ENCODE data around the gene CHGA.

Gene CHGA

GRCh38 chr14:92945959-92946846 lies 23.3 kb downstream of the CHGA start:
- no peak for DNase-seq

GRCh38 chr14:92946847-92947545 lies 24.0 kb downstream of the CHGA start:
- no peak for DNase-seq

DNA sequence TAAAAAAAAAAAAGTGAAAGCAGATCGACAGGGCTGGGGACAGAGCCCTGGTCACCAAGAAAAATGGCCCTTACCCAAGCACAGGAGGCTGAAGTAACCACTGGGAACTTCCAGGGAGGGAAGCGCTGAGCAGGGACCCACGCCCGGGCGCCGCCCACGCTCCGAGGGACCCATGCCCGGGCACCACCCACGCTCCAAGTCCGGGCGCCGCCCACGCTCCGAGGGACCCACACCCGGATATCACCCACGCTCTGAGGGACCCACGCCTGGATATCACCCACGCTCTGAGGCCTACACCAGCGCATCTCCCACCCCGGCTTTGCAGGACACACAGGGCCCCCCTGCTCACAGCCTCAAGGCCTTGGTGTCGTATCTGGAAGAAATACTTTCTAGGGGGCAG lies 25.7 kb downstream of the CHGA start:
- no peak for DNase-seq

GRCh38 chr14:92949496-92950192 lies 26.7 kb downstream of the CHGA start:
- DNase-seq: no peak

GRCh38 chr14:92950193-92950540 lies 27.2 kb downstream of the CHGA start:
- no peak for DNase-seq

DNA sequence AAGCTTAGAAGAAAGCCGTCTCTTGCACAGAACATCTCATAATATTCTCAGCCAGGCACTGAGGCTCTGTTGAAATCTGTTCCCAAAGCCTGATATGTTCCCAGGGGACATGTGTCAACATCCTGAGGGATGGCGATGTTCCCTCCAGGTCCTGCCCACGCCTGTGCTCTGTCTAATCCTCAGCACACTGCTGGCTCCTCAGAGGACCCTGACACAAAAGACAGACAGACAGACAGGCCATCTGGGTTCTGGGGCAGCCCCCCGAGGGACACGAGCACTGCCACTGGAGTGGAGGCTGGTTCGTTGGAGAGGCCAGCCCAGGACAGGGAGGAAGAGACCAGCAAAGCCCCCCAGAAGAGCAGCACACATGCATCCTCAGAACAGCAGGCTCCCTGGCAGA lies 27.8 kb downstream of the CHGA start:
- no peak for DNase-seq

DNA sequence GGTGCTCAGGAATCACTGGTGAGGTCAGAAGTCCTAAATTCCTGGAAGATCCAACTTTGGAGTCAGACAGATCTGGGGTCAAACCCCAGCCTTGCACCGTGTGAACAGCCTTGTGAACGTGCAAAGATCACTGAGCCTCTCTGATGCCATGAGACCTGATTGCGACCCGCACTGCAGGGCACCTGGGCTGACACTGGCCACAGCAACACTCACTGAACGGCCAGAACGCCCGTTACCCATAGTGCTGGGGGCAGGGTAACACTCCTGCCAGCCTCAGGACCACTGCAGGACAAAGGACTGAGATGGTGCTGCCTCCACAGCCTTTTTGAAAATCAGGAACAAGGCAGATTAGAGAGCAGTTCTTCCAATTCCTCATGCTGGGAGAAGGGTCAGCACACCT lies 28.3 kb downstream of the CHGA start:
- no peak for DNase-seq

- DNase-seq: peak; percentile 83
These were observed 29.0 kb downstream of the CHGA start for GRCh38 chr14:92951912-92952471.

GRCh38 chr14:92952481-92953298 lies 29.7 kb downstream of the CHGA start:
- DNase-seq: peak; percentile 21

- no peak for DNase-seq
These were observed 30.6 kb downstream of the CHGA start for GRCh38 chr14:92953526-92953925.

DNA sequence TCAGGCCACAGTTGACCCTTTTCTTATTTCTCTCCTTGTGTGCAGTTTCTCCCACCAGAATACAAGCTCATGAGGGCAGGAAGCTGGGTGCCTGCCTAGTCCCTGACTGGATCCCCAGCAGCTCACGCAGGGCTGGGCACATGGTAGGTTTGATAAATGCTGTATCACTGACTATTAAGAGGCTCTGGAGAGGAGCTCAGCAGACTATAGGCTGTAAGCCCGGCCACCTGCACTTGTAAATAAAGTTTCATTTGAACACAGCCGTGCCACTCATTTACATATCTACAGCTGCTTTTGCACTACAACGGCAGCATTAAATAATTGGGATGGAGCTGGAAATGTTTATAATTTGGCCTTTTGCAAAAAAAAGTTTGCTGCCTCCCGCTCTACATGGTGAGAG lies 32.0 kb downstream of the CHGA start:
- DNase-seq: no peak

GRCh38 chr14:92955381-92955780 lies 32.4 kb downstream of the CHGA start:
- no peak for DNase-seq

DNA sequence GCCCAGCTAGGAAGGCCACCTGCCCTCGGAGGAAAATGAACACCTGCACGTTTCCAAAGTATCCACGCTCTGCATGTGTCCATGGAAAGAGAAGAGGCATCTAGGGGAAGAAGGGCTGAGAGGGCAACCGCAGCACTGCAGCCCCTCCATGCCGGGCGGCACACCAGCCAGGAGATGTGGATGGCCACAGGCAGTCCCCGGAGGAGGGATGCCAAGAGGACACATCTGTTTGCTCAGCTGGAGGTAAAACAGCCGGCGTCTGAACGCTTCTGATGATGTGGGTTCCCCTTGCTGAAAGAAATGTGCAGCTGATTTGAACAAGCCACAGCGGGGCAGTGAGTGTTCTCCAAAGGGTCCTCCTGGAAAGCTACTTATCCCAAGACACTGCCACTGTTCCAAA lies 34.0 kb downstream of the CHGA start:
- no peak for DNase-seq

- no peak for DNase-seq
These were observed 35.6 kb downstream of the CHGA start for GRCh38 chr14:92958373-92959188.

DNA sequence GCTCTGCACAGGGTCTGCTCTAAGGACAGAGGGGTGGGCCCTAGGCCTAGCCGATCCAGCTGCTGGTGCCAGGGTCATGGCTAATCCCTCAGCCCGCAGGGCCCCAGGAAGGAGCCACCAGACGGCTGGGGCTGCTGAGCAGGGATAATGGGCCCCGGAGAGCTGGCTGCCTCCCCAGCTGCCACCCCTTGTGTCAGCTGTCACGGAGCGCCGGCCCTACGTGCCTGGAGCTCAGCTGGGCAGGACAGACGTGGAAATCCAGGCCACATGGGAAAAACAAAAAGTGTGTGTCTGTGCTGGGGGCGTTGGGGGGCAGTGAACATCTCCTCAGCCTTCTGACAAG lies 36.2 kb downstream of the CHGA start:
- no peak for DNase-seq

DNA sequence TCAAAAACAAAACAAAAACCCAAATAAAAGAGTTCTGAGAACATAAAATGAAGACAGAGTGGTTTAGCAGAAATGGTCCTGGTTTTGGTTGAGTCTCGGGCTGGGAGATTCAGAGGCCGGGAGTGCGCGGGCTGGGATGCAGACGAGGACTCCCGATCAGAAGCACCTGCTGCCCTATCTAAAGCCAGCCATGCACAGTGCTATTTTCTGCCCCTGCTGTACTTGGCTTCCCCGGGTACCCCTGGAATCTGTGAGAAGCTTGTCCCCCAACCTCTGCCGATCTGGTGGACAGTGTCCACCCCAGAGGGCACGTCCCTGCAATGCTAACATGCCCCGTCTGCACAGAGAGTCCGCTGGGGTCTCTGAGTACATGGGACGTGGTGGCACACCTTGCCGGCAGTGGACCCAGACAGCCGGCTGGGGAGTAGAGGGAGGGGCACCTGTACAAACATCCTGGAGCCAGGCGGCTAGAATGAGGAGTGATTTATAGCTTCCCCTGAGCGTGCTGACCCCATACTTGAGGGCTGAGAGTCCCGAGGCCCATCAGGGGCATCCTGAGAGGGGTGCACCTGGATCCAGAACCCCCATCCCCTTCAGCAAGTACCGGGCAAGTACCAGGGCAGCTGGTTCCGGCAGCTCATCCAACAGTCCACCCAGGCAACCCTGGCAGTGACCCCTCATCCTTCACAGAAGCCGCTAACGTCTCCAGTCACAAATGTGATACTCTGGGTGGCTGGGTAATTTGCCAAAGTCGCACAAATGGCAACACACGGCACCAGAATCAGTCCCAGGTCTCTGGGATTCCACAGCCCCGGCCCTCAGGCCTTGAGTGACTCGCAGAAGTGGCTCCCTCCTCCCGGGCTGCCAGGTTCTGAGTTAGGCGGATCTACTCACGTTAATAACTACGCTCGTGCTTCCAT lies 37.1 kb downstream of the CHGA start:
- no peak for DNase-seq

DNA sequence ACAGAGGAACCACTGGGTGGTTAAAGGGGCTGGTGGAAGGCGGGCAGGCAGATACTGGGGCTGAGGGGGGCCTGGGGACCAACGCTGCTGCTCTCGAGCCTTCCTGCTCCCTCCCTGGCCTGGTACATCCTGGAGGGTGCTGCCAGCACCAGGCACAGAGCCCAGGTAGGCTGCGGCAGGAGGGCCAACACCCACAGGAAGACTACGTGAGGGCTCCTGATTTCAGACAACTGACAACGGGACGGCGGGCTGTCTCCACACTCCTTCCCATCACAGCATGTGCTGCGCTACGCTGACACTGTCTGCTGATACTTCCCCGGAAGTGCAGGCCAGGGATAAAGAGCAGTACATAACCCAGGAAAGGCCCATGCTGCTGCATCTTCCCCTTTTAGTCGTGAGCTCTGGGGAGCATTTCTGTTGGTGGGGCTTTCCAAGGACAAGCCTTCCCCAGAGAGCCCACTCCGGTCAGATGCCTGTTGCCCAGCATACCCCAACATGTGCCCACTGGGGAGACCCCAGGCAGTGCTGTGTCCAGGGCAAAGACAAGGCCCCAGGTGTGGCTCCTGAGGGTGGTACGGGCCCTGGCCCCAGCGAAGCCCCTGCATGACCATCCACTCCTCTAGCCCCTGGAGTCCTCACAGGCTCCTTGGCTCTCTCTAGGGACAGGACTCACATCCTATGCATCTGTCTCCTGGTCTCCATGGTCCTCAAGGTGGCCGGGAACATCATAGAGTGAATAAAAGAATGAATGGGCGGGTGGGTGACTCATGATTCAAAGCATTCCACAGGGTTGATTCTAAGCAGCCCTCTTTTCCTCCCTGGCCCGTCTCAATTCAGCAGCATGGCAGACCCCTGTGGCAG lies 38.0 kb downstream of the CHGA start:
- DNase-seq: no peak

- no peak for DNase-seq
These were observed 38.6 kb downstream of the CHGA start for GRCh38 chr14:92961567-92961855.

DNA sequence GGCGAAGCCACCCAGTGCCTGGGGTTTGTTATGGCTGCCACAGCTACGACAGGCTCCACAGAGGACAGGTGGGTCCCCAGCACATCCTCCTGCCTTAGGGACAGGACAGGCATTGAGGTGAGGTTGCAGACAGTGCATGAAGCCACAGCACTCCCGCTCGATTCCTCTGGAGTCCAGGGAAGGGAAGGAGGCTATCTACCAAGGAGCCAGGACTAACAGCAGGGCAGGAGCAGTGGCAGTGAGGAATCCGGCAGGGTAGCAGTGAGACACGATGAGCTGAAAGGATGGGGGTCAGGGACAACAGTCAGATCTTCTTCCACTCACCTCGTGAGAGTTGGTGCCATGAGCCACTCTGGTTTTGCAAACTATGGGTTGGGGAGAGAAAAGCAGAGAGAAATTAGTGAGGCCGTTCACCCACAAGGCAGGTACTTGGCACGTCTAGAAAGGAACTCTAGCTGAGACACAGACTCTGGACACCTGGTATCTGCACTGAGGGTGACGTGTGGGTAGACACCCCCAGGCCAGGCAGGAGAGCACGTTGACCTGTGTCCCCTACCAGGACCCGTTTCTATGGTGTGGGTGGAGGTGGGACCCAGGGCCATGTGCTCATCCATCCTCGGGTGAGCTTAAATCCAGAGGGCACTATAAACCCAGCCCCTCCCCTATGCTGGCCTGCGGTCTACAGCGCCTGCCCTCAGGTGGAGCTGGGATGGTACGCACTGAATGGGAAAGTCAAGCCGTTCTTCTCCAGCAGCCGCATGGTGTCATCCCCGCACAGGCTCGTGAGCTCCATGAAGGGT lies 39.3 kb downstream of the CHGA start:
- no peak for DNase-seq
